Liver (tissue), 9 donors: ENCODE data around the gene PKD1L1. TPM values are rescaled to one million over a fixed set of nuclear protein-coding genes. Genes with fewer than 3 reads are reported as not detected.

Source experiments
- DNase-seq: peaks from one replicate; pipeline ENCODE4 v3.0.0-alpha.2; 2017; ENCODE audit warnings: low spot score
- H3K27ac ChIP-seq, 2 donors: one replicate each; pipeline ENCODE4 v1.7.0; 2013; ENCODE audit warnings: inconsistent platforms in 2 of 2, low read length in 2 of 2, control low read depth in 1 of 2, low read depth in 1 of 2, mild to moderate bottlenecking in 1 of 2
- H3K27me3 ChIP-seq, 4 donors: one replicate each; pipeline versions ENCODE4 v1.6.1 to v1.7.0; 2013; ENCODE audit warnings: low read length in 3 of 4, inconsistent platforms in 1 of 4, mild to moderate bottlenecking in 1 of 4, moderate library complexity in 1 of 4; ENCODE audit not compliant: control insufficient read depth in 4 of 4, insufficient read depth in 4 of 4
- H3K36me3 ChIP-seq, 4 donors: one replicate each; pipeline versions ENCODE4 v1.6.1 to v1.7.0; 2013; ENCODE audit warnings: low read length in 3 of 4, mild to moderate bottlenecking in 3 of 4, low read depth in 1 of 4, moderate library complexity in 1 of 4; ENCODE audit not compliant: control insufficient read depth in 4 of 4, insufficient read depth in 3 of 4
- H3K4me1 ChIP-seq, 4 donors: one replicate each; pipeline versions ENCODE4 v1.6.1 to v1.7.0; 2013; ENCODE audit warnings: low read length in 3 of 4, mild to moderate bottlenecking in 3 of 4, moderate library complexity in 1 of 4; ENCODE audit not compliant: control insufficient read depth in 4 of 4, insufficient read depth in 4 of 4
- H3K4me3 ChIP-seq, 3 donors: one replicate each; pipeline versions ENCODE4 v1.6.1 to v1.7.0; 2013; ENCODE audit warnings: low read length in 3 of 3, control low read depth in 1 of 3, low read depth in 1 of 3, mild to moderate bottlenecking in 1 of 3
- H3K9ac ChIP-seq, 2 donors: one replicate each; pipeline ENCODE4 v1.7.0; 2013; ENCODE audit warnings: low read length in 2 of 2, mild to moderate bottlenecking in 2 of 2, moderate library complexity in 2 of 2, control low read depth in 1 of 2, low read depth in 1 of 2
- H3K9me3 ChIP-seq, 4 donors: one replicate each; pipeline versions ENCODE4 v1.6.1 to v1.7.0; 2013; ENCODE audit warnings: low read length in 3 of 4; ENCODE audit not compliant: control insufficient read depth in 4 of 4
- ATF3 ChIP-seq: IDR thresholded peaks from 2 replicates; pipeline ENCODE4 v1.6.1; 2016; ENCODE audit warnings: antibody characterized with exemption
- CTCF ChIP-seq: fragments of 150-350 bp; IDR thresholded peaks from 2 replicates; pipeline ENCODE4 v1.5.1; 2017; ENCODE audit warnings: improper control_type of control experiment, low read depth, low read length; ENCODE audit not compliant: missing input control
- EGR1 ChIP-seq, 2 donors: IDR thresholded peaks; 2 replicates each; pipeline ENCODE4 v1.6.1; 2016 to 2018; ENCODE audit warnings: antibody characterized with exemption in 2 of 2, low read depth in 2 of 2
- FOXA1 ChIP-seq: IDR thresholded peaks from 2 replicates; pipeline ENCODE4 v1.6.1; 2016; ENCODE audit warnings: antibody characterized with exemption
- FOXA2 ChIP-seq: IDR thresholded peaks from 2 replicates; pipeline ENCODE4 v1.6.1; 2016; ENCODE audit warnings: antibody characterized with exemption
- GABPA ChIP-seq, 2 donors: IDR thresholded peaks in 1 of 2; conservative IDR thresholded peaks in 1 of 2; 2 replicates each; pipeline ENCODE4 v1.6.1; 2016; ENCODE audit warnings: antibody characterized with exemption in 2 of 2, mild to moderate bottlenecking in 1 of 2, moderate library complexity in 1 of 2
- HNF4A ChIP-seq, 2 donors: conservative IDR thresholded peaks; 2 replicates each; pipeline ENCODE4 v1.6.1; 2016; ENCODE audit warnings: antibody characterized with exemption in 2 of 2, mild to moderate bottlenecking in 2 of 2
- HNF4G ChIP-seq: IDR thresholded peaks from 2 replicates; pipeline ENCODE4 v1.6.1; 2016; ENCODE audit warnings: antibody characterized with exemption
- NR2F2 ChIP-seq: IDR thresholded peaks from 2 replicates; pipeline ENCODE4 v1.6.1; 2016; ENCODE audit warnings: antibody characterized with exemption
- RAD21 ChIP-seq, 2 donors: IDR thresholded peaks; 2 replicates each; pipeline ENCODE4 v1.6.1; 2016; ENCODE audit warnings: antibody characterized with exemption in 2 of 2, mild to moderate bottlenecking in 2 of 2
- SP1 ChIP-seq: IDR thresholded peaks from 2 replicates; pipeline ENCODE4 v1.6.1; 2018; ENCODE audit warnings: antibody characterized with exemption, mild to moderate bottlenecking
- TAF1 ChIP-seq: conservative IDR thresholded peaks from 2 replicates; pipeline ENCODE4 v1.6.1; 2016; ENCODE audit warnings: antibody characterized with exemption, mild to moderate bottlenecking
- YY1 ChIP-seq: IDR thresholded peaks from 2 replicates; pipeline ENCODE4 v1.6.1; 2016; ENCODE audit warnings: antibody characterized with exemption, mild to moderate bottlenecking
- WGBS: extraction: QIAGEN DNeasy Blood & Tissue Kit; methylation state at CpG from one replicate; pipeline ENCODE4 v1.1.7; 2013; 5-methylcytosine and 5-hydroxymethylcytosine counted together
- polyA plus RNA-seq, 2 donors: library from polyadenylated mRNA; stranded (reverse) in 1 of 2; unstranded in 1 of 2; fragments of 200-250 nt in 1 of 2; fragments of >200 nt in 1 of 2; fragmentation: Nextera tagmentation in 1 of 2; extraction: Ambion mirVana in 1 of 2; gene quantifications; one replicate each; pipeline versions ENCODE4 v1.2.1 to v1.2.3, GENCODE V29; 2013 to 2015
- total RNA-seq, 2 donors: library from RNA; depleted of rRNA; stranded (reverse); fragments of >200 nt; gene quantifications; one replicate each; pipeline ENCODE4 v1.2.3, GENCODE V29; 2014
- TF ChIP-seq, protein P1 (sequence below): IDR thresholded peaks from 2 replicates; pipeline ENCODE4 v1.6.1; 2016; ENCODE audit warnings: antibody characterized with exemption, mild to moderate bottlenecking
- TF ChIP-seq, protein P2 (sequence below): IDR thresholded peaks from 2 replicates; pipeline ENCODE4 v1.6.1; 2016; ENCODE audit warnings: antibody characterized with exemption
- donor health status: healthy.
- donor health status: healthy.
- donor health status: healthy.
- donor health status: healthy.
- donor health status: healthy.

PKD1L1 gene
- total and polyA plus RNA-seq, 4 donors: 0.08 to 0.25 (median 0.11) TPM

DNA sequence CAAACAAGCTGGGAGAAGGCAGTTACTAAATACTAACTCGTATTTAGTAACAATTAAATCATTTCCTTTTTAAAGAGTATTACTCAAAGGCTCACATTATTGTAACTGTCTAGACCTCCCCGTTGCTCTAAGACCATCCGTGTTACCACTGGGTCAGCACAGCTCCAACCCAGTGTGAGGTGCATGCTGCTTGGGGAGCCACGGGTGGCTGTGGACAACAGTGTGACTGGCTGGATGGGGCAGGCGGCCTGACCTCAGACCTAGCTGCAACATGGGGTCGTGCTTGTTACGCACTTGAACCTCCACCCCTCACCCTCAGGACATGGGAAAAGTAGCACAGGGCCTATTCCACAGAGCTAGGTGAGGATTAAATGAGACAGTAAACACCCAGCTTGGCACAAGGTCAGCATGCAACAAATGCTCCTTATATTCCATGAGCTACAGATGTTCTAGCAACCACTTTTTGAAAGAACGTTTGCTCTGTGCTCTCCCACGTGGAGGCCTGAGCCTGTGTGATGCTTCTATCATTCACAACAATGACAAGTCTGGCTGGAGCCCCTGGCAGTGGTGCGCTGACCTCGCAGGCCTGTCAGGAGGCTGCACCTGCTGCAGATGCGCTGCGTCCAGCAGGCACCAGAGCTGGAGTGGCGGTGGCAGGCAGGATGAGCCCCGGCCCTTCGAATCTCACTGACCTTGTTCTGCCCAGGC is 135.7 kb downstream of the PKD1L1 start:
- 93% methylated on average over 16 of the region's 16 CpGs for WGBS
- no peak overlapping the region for H3K27ac ChIP-seq
- no peaks in the 10 kb centered on the region for H3K36me3 ChIP-seq
- TF ChIP-seq EGR1 (IDR thresholded peaks at IDR 0.05; ENCODE audit: low read depth in 2 of 2): no peak
- TF ChIP-seq NR2F2: no peak
- no peak for TF ChIP-seq CTCF
- TF ChIP-seq HNF4G: no peak
- TF ChIP-seq SP1: no peak
- TF ChIP-seq ATF3: no peak
- TF ChIP-seq GABPA (IDR thresholded peaks at IDR 0.05 in 1 of 2, conservative IDR thresholded peaks at IDR 0.05 in 1 of 2): no peak
- no peak overlapping the region for H3K9ac ChIP-seq
- H3K4me3 ChIP-seq: no peak overlapping the region
- peaks cover 0 to 1% (median 0%) of the 10 kb centered on the region in 4 donors for H3K4me1 ChIP-seq
- DNase-seq: no peak
- no peaks in the 10 kb centered on the region for H3K9me3 ChIP-seq
- no peaks in the 10 kb centered on the region for H3K27me3 ChIP-seq

DNA sequence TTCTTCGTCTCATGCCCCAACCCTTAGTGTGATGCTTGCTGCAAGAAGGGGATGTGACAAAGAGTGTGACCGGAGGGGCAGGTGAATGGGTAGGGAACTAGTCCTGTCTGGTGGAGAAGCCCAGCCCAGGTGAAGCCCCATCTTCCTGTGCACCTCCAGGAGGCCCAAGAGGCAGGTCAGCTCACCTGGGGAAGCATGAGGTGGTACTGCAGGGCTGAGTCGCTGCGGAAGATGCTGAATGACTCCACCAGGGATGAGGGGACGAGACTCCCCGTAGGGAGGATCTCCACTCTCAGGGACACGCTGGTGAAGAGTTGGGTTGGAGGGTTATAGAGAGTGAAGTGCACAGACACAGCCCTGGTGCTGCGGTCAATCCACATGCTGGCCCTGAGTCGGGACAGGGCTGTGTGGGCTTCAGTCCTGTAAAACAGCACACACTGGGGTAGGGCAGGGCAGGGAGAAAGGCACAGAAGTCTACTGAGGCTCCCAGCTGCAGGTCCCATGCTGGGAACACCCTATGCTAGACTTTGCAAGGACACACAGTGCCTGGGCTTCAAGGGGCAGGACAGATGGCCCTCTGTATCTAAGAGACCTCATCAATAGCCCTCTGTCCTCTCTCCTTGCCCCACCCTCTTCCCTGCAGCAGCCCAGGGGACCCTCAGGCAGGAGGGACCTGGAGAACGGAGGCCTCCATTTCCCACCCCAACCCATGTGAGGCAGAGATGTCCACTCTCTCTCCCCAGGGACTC is 136.5 kb downstream of the PKD1L1 start:
- Histone ChIP-seq H3K27me3 (no peaks in the 10 kb centered on the region), H3K9me3 (no peaks in the 10 kb centered on the region), H3K9ac (no peak overlapping the region), H3K4me3 (no peak overlapping the region), H3K27ac (no peak overlapping the region), H3K4me1 (peaks cover 0 to 4% (median 2%) of the 10 kb centered on the region in 4 donors), H3K36me3 (no peaks in the 10 kb centered on the region)
- no peak for DNase-seq
- 95% methylated on average over 10 of the region's 10 CpGs for WGBS
- TF ChIP-seq FOXA1: no peak
- TF ChIP-seq NR2F2: no peak
- TF ChIP-seq TAF1: no peak

- no peak for DNase-seq
- TF ChIP-seq ATF3 (no peak), HNF4A (conservative IDR thresholded peaks at IDR 0.05) (no peak), FOXA1 (no peak), TAF1 (no peak), SP1 (no peak), YY1 (no peak), GABPA (IDR thresholded peaks at IDR 0.05 in 1 of 2, conservative IDR thresholded peaks at IDR 0.05 in 1 of 2) (no peak), RAD21 (IDR thresholded peaks at IDR 0.05) (no peak), FOXA2 (no peak)
- TF ChIP-seq, protein P1, sequence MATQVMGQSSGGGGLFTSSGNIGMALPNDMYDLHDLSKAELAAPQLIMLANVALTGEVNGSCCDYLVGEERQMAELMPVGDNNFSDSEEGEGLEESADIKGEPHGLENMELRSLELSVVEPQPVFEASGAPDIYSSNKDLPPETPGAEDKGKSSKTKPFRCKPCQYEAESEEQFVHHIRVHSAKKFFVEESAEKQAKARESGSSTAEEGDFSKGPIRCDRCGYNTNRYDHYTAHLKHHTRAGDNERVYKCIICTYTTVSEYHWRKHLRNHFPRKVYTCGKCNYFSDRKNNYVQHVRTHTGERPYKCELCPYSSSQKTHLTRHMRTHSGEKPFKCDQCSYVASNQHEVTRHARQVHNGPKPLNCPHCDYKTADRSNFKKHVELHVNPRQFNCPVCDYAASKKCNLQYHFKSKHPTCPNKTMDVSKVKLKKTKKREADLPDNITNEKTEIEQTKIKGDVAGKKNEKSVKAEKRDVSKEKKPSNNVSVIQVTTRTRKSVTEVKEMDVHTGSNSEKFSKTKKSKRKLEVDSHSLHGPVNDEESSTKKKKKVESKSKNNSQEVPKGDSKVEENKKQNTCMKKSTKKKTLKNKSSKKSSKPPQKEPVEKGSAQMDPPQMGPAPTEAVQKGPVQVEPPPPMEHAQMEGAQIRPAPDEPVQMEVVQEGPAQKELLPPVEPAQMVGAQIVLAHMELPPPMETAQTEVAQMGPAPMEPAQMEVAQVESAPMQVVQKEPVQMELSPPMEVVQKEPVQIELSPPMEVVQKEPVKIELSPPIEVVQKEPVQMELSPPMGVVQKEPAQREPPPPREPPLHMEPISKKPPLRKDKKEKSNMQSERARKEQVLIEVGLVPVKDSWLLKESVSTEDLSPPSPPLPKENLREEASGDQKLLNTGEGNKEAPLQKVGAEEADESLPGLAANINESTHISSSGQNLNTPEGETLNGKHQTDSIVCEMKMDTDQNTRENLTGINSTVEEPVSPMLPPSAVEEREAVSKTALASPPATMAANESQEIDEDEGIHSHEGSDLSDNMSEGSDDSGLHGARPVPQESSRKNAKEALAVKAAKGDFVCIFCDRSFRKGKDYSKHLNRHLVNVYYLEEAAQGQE: no peak
- TF ChIP-seq, protein P2, sequence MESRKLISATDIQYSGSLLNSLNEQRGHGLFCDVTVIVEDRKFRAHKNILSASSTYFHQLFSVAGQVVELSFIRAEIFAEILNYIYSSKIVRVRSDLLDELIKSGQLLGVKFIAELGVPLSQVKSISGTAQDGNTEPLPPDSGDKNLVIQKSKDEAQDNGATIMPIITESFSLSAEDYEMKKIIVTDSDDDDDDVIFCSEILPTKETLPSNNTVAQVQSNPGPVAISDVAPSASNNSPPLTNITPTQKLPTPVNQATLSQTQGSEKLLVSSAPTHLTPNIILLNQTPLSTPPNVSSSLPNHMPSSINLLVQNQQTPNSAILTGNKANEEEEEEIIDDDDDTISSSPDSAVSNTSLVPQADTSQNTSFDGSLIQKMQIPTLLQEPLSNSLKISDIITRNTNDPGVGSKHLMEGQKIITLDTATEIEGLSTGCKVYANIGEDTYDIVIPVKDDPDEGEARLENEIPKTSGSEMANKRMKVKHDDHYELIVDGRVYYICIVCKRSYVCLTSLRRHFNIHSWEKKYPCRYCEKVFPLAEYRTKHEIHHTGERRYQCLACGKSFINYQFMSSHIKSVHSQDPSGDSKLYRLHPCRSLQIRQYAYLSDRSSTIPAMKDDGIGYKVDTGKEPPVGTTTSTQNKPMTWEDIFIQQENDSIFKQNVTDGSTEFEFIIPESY: no peak
- H3K36me3 ChIP-seq: no peaks in the 10 kb centered on the region
- no peak overlapping the region for H3K9ac ChIP-seq
- no peaks in the 10 kb centered on the region for H3K27me3 ChIP-seq
- WGBS: 83% methylated on average over 3 of the region's 3 CpGs
- H3K4me3 ChIP-seq: no peak overlapping the region
- H3K9me3 ChIP-seq: no peaks in the 10 kb centered on the region
- no peak overlapping the region for H3K27ac ChIP-seq
- H3K4me1 ChIP-seq: peaks cover 0 to 8% (median 5%) of the 10 kb centered on the region in 4 donors
These were observed 138.9 kb downstream of the PKD1L1 start for GRCh38 chr7:47809387-47809786.
